ENCODE measurements around the gene MYO15B.

Gene MYO15B

DNA sequence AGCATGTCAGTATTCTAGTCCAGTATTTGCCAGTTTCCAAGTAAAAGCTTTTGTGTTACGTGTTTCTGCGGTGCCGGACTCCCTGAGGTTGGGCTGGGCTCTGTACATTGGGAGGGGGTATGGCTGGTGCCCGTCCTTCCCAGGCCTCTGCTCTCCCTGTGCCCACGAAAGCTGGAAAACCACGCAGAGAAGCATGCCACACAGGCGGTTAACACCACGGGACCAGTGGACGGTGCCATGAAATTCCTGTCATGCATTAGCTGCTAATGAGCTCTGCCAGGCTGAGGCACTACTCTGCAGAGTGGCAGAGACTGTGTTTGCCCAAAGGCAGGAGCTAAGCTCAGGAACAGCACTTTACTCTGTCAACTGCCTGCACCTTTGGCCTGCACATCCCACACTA lies 53.7 kb downstream of the MYO15B start:
- DNase-seq, result no peak

- DNase-seq, result no peak
These were observed 54.7 kb downstream of the MYO15B start for GRCh38 chr17:75642182-75642783.

DNA sequence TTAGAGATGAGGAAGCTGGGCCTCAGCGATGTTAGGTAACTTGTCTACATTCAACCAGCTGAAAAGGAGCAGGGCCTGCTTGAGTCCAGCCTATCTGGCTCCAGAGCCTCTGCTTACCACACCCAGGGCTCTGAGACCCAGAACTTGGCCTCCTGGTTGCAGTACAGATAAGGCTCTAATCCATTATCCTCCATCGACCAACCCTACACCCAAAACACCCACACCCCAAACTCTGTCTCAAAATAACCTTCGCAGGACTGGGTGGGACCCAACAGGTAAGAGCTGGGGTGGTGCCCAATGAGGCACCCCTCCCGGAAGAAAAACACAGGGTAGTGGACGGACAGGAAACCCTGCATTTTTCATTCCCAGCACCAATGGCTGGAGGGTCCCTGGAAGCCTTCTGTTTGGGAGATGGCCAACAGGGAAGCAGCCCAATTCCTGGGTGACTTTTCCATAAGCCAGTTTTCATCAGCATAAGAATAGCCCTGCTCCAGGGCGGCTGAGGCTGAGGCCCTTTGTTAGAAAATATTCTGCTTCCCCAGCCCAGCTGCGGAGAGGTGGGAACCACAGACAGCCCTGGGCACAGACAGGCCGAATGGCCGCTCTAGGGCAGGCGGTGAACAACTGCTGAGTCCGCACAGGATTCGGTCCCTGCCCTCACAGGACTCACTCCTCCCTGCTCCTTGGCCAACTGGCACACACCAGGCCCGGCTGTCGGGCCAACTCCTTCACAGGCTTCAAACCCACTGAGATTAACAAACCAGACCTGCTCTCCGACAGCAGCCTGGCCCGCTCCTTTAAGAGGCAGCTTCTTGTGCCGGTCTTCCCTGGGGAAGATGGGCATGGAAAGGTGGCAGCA lies 55.4 kb downstream of the MYO15B start:
- DNase-seq, result no peak

DNA sequence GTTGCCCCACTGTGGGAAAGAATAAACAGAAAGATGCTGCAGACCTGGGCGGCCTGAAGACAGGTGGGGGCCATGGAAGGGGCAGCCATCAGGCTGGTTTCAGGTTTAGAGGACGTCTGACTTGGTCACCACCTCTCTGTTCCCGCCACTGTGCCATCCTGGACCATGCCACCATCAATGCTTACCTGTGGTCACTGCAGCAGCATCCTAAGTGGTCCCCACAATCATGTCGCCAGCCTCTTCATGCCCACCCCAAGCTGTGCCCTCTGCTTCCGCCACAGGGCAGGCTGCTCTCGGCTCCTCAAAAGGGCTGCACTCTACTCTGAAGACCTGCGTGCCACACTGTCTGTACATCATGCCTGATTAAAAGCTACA lies 56.0 kb downstream of the MYO15B start:
- no peak for DNase-seq

DNA sequence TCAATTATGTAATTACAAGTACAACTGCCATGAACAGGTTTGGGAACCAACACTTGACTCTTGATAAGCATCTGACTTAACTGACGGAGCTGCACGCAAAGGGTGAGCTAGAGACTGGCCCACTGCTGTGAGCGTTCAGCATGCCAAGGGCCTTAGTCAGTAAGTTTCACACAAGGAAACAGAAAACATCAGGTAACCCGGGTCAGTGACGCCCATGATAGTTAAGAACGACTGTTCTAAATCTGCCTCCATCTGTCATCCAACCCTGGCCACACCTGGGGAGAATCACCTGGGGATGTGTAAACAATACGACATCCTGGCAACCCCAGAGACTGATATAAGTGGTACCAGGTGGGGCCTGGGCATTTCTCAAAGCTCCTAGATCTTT lies 57.9 kb downstream of the MYO15B start:
- no peak for DNase-seq

DNA sequence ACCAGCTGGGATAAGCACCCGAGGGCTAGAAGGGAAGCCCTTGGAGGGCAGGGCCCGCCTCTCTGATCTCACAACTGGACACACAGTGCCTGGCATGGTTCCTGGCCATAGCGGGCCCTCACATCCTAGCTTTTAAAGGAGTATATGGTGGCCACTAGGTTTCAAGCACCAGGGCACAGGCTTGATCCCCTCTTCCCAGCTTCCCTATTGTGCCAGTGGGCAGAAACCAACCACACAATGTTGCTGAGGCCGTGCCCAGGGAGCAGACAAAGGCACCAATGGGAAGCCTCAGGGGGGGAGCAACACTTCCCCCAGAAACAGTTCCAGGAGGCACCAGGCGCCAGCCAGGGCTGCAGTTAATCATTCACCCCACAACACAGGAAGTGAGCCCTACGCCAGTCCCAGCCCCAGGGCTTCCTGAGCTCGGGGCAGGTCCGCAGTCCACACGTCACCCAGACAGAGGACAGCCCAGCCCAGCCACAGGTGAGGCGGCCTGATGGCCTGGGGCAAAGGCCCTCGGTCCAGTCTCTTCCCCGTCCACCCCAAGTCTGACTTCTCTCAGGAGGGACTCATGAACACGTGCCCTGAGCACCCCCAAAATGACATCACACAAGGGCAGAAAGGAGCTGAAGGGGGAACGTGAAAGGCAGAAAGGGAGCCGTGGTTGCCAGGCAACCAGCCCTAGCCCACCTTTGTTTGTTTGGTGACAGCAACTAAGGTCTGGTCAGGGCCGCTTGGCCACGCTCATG lies 58.5 kb downstream of the MYO15B start:
- DNase-seq, result peak; percentile 13

GRCh38 chr17:75646638-75646992 lies 59.0 kb downstream of the MYO15B start:
- DNase-seq, result no peak

- DNase-seq, result no peak
These were observed 59.5 kb downstream of the MYO15B start for GRCh38 chr17:75647061-75647460.

GRCh38 chr17:75647921-75648320 lies 60.3 kb downstream of the MYO15B start:
- no peak for DNase-seq

- DNase-seq, result no peak
These were observed 62.1 kb downstream of the MYO15B start for GRCh38 chr17:75649687-75650086.

- DNase-seq, result no peak
These were observed 63.3 kb downstream of the MYO15B start for GRCh38 chr17:75650874-75651273.

DNA sequence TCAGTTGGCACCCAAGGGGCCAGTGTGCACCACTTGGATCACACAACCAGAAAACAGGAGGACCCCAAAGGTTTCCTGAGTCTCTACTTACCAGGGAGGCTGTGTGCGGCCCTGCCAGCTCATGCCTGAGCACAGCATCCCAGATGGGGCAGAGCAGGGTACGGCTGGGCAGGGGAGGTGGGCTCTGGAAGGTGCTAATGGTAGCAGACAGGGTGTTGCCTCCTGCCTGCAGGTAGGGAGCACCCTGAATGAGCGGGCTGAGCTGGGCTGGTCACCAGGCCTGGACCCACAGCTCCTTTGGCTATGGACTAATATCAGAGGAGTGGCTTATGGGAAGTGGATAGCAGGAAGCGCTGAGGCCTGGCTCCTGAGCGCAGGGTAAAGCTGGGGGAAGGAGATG lies 64.7 kb downstream of the MYO15B start:
- DNase-seq, result no peak

- peak; percentile 30 for DNase-seq
These were observed 65.4 kb downstream of the MYO15B start for GRCh38 chr17:75652934-75653549.

- no peak for DNase-seq
These were observed 66.6 kb downstream of the MYO15B start for GRCh38 chr17:75654176-75654575.

DNA sequence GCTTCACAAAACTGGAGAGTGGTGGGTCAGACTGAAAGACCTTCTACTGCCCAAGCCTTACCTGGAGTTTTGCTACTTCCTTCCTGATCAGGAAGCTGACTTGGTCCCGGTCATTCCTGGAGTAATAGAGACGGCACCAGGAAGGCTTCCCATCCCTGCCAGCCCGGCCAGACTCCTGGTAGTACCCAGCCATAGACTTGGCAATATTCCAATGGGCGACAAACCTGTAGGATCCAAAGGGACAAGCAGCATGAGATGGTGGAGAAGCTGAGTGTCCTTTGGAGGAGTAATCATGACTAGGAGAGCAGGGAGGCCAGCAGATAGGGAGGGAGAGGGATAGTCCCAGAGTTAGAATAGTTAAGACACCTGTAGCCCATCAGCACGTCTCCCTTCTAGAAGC lies 70.6 kb downstream of the MYO15B start:
- no peak for DNase-seq

DNA sequence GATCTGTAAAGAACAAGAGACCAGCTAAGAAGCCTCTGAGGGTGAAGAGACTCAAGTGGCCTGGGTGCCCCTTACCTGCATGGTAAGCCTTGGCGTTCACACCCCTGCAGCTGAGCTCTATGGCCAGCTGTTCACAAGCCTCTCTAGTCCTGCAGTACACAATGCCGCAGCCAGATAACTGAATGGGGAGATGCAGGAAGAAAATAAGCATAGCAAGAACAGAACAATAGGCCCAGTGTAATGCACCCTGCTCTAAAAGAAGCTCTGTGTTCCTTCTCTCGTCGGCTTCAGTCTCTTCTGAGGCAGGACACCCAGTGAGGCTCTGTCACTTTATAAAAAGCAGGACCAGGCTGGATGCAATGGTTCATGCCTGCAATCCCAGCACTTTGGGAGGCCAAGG lies 73.9 kb downstream of the MYO15B start:
- no peak for DNase-seq

GRCh38 chr17:75662511-75662910 lies 74.9 kb downstream of the MYO15B start:
- no peak for DNase-seq

DNA sequence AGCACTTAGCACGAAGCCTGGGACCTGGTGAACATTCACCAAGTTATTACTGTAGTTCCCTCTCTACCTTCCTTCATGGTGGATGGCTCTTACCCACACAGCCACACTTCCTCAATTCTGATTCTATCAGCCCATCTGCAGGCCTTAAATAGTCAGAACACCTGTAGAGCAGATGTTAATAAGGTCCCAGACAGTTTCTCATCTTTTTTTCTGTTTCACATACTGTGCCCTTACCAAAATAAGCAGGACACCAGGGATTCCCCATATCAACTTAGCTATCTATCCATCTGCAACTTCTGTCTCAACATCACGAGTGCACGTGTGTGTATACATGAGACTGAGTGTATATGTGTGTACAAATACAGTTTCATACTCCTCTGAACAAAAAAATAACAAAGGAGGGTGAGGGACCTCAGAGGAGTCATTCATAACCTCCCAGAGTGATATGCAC lies 76.5 kb downstream of the MYO15B start:
- DNase-seq, result no peak

GRCh38 chr17:75665981-75666380 lies 78.4 kb downstream of the MYO15B start:
- no peak for DNase-seq

DNA sequence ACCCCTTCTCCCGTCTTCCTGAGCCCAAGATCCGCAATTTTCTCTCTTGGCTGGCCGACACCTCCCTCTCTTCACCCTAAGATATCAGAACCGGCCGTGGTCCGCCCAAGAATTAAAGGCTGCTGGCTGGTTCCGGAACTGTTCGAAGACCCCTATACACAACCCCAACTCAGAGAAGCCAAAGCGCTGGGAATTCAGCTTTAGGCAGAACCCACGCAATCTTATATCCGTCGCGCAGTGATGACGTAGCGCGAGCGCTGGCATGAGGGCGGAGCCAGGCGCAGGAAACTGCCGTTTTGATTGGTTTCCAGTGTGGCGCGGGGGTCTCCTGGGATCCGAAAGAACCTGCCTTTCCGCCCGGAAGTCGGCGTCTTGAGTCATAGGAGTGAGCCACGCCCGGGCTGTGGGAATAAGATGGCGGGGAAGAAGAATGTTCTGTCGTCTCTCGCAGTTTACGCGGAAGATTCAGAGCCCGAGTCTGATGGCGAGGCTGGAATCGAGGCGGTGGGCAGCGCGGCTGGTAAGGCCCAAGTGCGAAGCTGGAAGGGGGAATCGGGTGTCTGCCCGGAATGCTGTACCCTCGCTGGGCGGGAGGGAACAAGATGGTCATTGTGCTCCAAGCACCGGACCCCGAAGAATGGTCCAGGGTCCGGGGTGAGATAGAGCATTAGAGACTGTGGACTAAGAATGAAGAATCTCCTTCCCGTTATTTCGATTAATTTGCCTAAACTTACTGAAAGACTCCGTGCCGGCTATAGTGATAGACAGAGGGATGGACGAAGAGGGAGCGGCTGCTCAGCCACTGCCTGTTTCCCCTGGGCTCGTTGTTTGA lies 79.6 kb downstream of the MYO15B start, which contains the start of the genes RECQL5 and SAP30BP:
Gene RECQL5, minus strand, starts transcription at position 196 of the 832 bp plus-strand sequence. CDS start 597 bp downstream, outside the sequence.
Gene SAP30BP, plus strand, starts transcription at position 380 of the 832 bp plus-strand sequence. Its CDS starts 35 bp downstream, at position 415.
- DNase-seq, result peak; percentile 99

DNA sequence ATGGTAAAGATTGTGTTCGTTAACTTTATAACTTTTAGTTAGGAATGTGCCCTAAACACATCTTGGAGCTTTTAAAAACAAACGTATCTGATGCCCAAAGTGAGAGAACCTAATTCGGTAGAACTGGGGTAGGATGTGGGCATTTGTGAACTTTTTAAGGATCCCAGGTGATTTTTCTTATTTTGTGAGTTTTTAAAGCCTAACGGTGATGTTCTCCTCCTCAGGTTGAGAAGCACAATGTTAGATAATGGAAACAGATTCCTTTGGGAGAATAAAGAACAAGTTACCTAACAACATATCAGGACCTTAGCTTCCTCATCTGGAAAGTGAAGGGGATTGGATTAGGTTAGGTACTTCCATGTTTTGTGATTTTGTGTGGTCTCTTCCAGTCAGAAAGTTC lies 80.2 kb downstream of the MYO15B start:
- DNase-seq, result no peak

DNA sequence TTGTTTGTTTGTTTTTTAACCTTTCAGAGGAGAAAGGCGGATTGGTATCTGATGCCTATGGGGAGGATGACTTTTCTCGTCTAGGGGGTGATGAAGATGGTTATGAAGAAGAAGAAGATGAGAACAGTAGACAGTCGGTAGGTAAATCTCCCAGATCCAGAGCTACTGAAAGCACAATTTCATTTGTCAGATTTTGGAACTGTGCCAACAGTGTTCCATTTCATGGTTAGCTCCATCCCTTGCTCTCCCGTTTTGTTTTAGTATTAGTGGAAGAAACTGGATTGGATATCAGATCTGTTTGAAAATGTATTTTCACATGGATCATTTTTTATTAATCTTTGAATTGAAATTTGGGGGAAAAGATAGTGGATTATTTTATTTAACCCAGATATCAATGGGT lies 80.9 kb downstream of the MYO15B start:
- DNase-seq, result no peak

Data from activated CD4-positive, alpha-beta T cell treated with anti-CD3 and anti-CD28 coated beads, Interleukin-10, Interleukin-2, amounts not matched to agents 100 ng/mL and 50 ng/mL, durations not matched to agents 16 hours and 8 hours (primary cell).